Measurements from ENCODE around the gene MBOAT7.
"Not testable (repeated sequence)": the region's sequence is repeated elsewhere in the genome, so short reads cannot be mapped to it uniquely, and the experiment has no call there.

MBOAT7 gene

GRCh38 chr19:54186351-54186750, 3.0 kb downstream of the MBOAT7 start:
- DNase-seq: no peak

GRCh38 chr19:54183431-54183830, 5.9 kb downstream of the MBOAT7 start:
- no peak for DNase-seq

GRCh38 chr19:54181894-54182293, 7.5 kb downstream of the MBOAT7 start:
- DNase-seq: not testable (repeated sequence)

GRCh38 chr19:54180691-54181091, 8.7 kb downstream of the MBOAT7 start:
- DNase-seq: no peak

- peak; percentile 54 to 71 for DNase-seq
Measured at GRCh38 chr19:54179921-54180461, 9.4 kb downstream of the MBOAT7 start.

GRCh38 chr19:54179262-54179852, 10.0 kb downstream of the MBOAT7 start:
- no peak for DNase-seq

GRCh38 chr19:54178581-54179261, 10.7 kb downstream of the MBOAT7 start:
- DNase-seq: peak; percentile 33 to 58

GRCh38 chr19:54173951-54174834, 15.2 kb downstream of the MBOAT7 start:
- DNase-seq: no peak

- DNase-seq: no peak
Measured at GRCh38 chr19:54173359-54173699, 16.1 kb downstream of the MBOAT7 start.

- DNase-seq: peak; percentile 41 to 58
Measured at GRCh38 chr19:54172471-54173358, 16.7 kb downstream of the MBOAT7 start, which contains the start of gene TMC4. Gene TMC4, minus strand, starts transcription at chr19:54173160. Its CDS starts 43 bp downstream, at chr19:54173117.

GRCh38 chr19:54171736-54172431, 17.5 kb downstream of the MBOAT7 start:
- not testable (repeated sequence) for DNase-seq

GRCh38 chr19:54169149-54169740, 20.1 kb downstream of the MBOAT7 start:
- DNase-seq: no peak

GRCh38 chr19:54168174-54168917, 21.0 kb downstream of the MBOAT7 start:
- peak; percentile 85 to 88 for DNase-seq

- DNase-seq: no peak
Measured at GRCh38 chr19:54165222-54165621, 24.2 kb downstream of the MBOAT7 start.

GRCh38 chr19:54164369-54165068, 24.9 kb downstream of the MBOAT7 start:
- DNase-seq: peak; percentile 22 to 47

GRCh38 chr19:54162884-54163283, 26.5 kb downstream of the MBOAT7 start:
- DNase-seq: no peak

GRCh38 chr19:54162241-54162805, 27.1 kb downstream of the MBOAT7 start:
- DNase-seq: peak; percentile 47 to 67

GRCh38 chr19:54160854-54161253, 28.5 kb downstream of the MBOAT7 start:
- no peak for DNase-seq

- peak in 1 of 2 experiments; percentile 65 for DNase-seq
Measured at GRCh38 chr19:54160182-54160811, 29.1 kb downstream of the MBOAT7 start.
